OCI-LY1 (cell line): ENCODE data around the gene METTL4.

ENCODE experiments used
- CTCF ChIP-seq: fragments of 200-600 bp; sonication (generic), shearing (Covaris generic); IDR thresholded peaks from 2 replicates; pipeline ENCODE4 v1.5.1; 2017; ENCODE audit warnings: mild to moderate bottlenecking, antibody characterized with exemption, low read length, moderate library complexity, mixed read lengths
- EZH2 ChIP-seq: fragments of 200-600 bp; sonication (generic), shearing (Covaris generic); IDR thresholded peaks from 2 replicates; pipeline ENCODE4 v1.8.0; 2017; ENCODE audit warnings: borderline replicate concordance, mixed run types, mild to moderate bottlenecking, antibody characterized with exemption, low read length, moderate library complexity, mixed read lengths

- TF ChIP-seq CTCF (no peak), EZH2 (no peak)
Observed at GRCh38 chr18:2508155-2508554, 63.1 kb downstream of the METTL4 start.
